Upper lobe of left lung (tissue), 6 donors: ENCODE data around the gene NFASC. TPM values are rescaled to one million over a fixed set of nuclear protein-coding genes. Genes with fewer than 3 reads are reported as not detected.

Experiments used
- ATAC-seq, 2 donors: fragments of 200-7000 bp; cut with Tn5 transposase; one replicate each; pipeline ENCODE4 v1.9.1; 2022; ENCODE audit warnings: mild to moderate bottlenecking in 2 of 2, moderate library complexity in 2 of 2; ENCODE audit not compliant: low FRiP score in 2 of 2
- DNase-seq, 2 donors: peaks; one replicate each; pipeline ENCODE4 v3.0.0-alpha.2; 2019 to 2020
- H3K27ac ChIP-seq, 4 donors: fragments of 200-600 bp; sonication (generic); one replicate each; pipeline ENCODE4 v1.5.1; 2016 to 2019
- H3K27me3 ChIP-seq, 4 donors: fragments of 200-600 bp; sonication (generic); one replicate each; pipeline ENCODE4 v1.5.1; 2017 to 2019
- H3K36me3 ChIP-seq, 4 donors: fragments of 200-600 bp; sonication (generic); one replicate each; pipeline ENCODE4 v1.5.1; 2016 to 2019
- H3K4me1 ChIP-seq, 4 donors: fragments of 200-600 bp; sonication (generic); one replicate each; pipeline ENCODE4 v1.5.1; 2018 to 2019
- H3K4me3 ChIP-seq, 4 donors: fragments of 200-600 bp; sonication (generic); one replicate each; pipeline ENCODE4 v1.5.1; 2017 to 2019; ENCODE audit warnings: mild to moderate bottlenecking in 2 of 4, moderate library complexity in 1 of 4
- H3K9me3 ChIP-seq, 4 donors: fragments of 200-600 bp; sonication (generic); one replicate each; pipeline ENCODE4 v1.5.1; 2018 to 2019
- EP300 ChIP-seq, 4 donors: sonication (generic); formaldehyde crosslinking; IDR thresholded peaks; one replicate each; pipeline ENCODE4 v1.5.1; 2017; ENCODE audit warnings: antibody characterized with exemption in 4 of 4, control low read depth in 2 of 4
- POLR2A ChIP-seq, 4 donors: fragments of 450-650 bp; IDR thresholded peaks; one replicate each; pipeline ENCODE4 v1.5.1; 2016 to 2017; ENCODE audit warnings: antibody characterized with exemption in 4 of 4, mild to moderate bottlenecking in 2 of 4
- POLR2AphosphoS5 ChIP-seq, 2 donors: sonication (generic); formaldehyde crosslinking; IDR thresholded peaks; one replicate each; pipeline ENCODE4 v1.5.1; 2017; ENCODE audit warnings: antibody characterized with exemption in 2 of 2
- WGBS, 2 donors: methylation state at CpG; one replicate each; pipeline ENCODE4 v1.1.5; 2017 to 2018; 5-methylcytosine and 5-hydroxymethylcytosine counted together
- total RNA-seq, 6 donors: library from RNA; depleted of rRNA in 4 of 6; stranded (reverse); fragments of >200 nt in 4 of 6; gene quantifications; one replicate each; pipeline versions ENCODE4 v1.1.0 to v1.2.1, GENCODE V29; 2016 to 2021
- TF ChIP-seq, protein P1 (sequence below), 6 experiments: fragments of 450-650 bp in 4 of 6; fragments of 200-600 bp in 2 of 6; sonication (generic) in 2 of 6; IDR thresholded peaks; one replicate each; pipeline ENCODE4 v1.5.1; 2016 to 2019; ENCODE audit warnings: antibody characterized with exemption in 6 of 6
- donor health status: DM: no; HTN: no; CAD: no; lungs with moderate emphysema.
- donor health status: DM: no; HTN: yes; CAD: no; lungs with severe emphysema.

NFASC gene
- total RNA-seq, 6 donors from 2014 or later: 5.5 to 16.8 (median 6.9) TPM

DNA sequence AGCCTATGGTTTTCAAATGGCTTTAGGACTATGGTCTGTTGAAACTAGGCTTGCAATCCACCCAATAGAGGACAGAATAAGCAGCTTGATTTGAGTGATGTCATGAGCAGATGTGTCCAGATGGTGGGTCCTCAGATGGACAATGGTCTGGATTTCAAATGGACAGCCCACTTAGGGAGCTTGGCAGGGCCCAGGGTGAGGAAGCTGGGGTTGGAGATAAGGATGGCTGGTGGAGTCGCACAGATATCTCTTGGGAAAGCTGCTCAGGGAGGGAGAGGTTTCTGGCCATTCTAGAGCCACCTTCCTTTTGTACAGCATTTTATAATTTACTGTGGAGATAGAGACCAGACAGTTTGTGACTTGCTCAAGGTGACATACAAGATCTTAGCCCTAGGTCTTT, 55.0 kb downstream of the NFASC start:
- Histone ChIP-seq H3K36me3 (no peaks in the 10 kb centered on the region), H3K27me3 (no peaks in the 10 kb centered on the region), H3K27ac (no peak overlapping the region), H3K4me1 (no peaks in the 10 kb centered on the region), H3K9me3 (no peaks in the 10 kb centered on the region), H3K4me3 (no peak overlapping the region)
- 50 to 73% methylated on average over 1 of the region's 1 CpG for WGBS, 2 donors
- ATAC-seq (no peak), DNase-seq (no peak)
- no peak for TF ChIP-seq EP300 (IDR thresholded peaks at IDR 0.05)
- TF ChIP-seq, protein P1, sequence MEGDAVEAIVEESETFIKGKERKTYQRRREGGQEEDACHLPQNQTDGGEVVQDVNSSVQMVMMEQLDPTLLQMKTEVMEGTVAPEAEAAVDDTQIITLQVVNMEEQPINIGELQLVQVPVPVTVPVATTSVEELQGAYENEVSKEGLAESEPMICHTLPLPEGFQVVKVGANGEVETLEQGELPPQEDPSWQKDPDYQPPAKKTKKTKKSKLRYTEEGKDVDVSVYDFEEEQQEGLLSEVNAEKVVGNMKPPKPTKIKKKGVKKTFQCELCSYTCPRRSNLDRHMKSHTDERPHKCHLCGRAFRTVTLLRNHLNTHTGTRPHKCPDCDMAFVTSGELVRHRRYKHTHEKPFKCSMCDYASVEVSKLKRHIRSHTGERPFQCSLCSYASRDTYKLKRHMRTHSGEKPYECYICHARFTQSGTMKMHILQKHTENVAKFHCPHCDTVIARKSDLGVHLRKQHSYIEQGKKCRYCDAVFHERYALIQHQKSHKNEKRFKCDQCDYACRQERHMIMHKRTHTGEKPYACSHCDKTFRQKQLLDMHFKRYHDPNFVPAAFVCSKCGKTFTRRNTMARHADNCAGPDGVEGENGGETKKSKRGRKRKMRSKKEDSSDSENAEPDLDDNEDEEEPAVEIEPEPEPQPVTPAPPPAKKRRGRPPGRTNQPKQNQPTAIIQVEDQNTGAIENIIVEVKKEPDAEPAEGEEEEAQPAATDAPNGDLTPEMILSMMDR (IDR thresholded peaks at IDR 0.05): no peak
- no peak for TF ChIP-seq POLR2A (IDR thresholded peaks at IDR 0.05)
- TF ChIP-seq POLR2AphosphoS5 (IDR thresholded peaks at IDR 0.05): no peak

DNA sequence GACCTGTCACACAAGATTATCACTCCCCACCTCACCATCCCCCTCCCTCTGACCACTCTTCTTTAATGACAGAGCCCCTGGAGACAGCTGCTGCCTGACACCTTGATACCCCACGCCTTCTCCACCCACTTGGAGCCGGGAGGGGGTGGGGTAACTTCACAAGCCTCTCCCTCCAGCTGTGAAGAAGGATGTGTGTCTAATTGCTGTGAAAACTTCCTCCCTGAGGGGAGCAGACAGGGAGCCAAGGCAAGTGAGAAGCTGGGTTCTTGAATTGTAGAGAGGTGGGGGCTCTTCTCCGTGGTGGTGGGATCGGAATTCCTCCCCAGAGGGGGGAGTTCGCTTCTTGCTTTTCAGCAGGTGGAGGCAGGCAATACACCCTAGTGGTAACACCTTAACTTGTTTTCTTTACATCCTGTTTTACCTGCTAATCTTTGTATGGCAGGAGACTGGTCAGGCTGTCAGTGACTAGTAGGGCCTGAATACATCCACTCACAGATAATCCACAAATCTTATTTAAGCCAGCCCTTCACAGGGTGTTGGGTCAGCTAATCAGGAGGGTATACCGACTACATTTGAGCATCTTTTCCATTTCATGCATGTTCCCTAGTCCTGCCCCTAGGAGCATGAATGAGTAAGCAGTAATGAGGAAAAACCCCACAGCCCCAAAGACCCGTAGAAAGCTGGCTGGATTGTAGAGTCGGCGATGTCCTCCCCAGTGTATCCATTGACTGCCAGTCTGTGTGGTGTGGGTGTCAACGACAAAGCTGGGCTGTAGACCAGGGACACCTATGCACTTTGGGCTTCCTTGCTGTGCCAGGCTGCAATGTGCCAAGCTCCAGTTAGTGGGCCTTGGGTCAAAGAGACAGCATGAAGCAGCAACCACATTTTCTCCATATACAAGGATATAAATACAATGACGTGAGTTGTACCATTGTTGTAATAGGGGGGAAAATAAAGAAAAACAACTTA, 57.3 kb downstream of the NFASC start:
- ATAC-seq (peak in 1 of 2 donors; percentile 26), DNase-seq (no peak)
- 49 to 50% methylated on average over 11 of the region's 11 CpGs for WGBS, 2 donors
- Histone ChIP-seq H3K27me3 (no peaks in the 10 kb centered on the region), H3K4me1 (no peaks in the 10 kb centered on the region), H3K4me3 (no peak overlapping the region), H3K9me3 (no peaks in the 10 kb centered on the region), H3K27ac (no peak overlapping the region), H3K36me3 (no peaks in the 10 kb centered on the region)
- TF ChIP-seq POLR2A (IDR thresholded peaks at IDR 0.05) (no peak), EP300 (IDR thresholded peaks at IDR 0.05) (no peak), POLR2AphosphoS5 (IDR thresholded peaks at IDR 0.05) (no peak)
- TF ChIP-seq, protein P1 (IDR thresholded peaks at IDR 0.05): no peak

DNA sequence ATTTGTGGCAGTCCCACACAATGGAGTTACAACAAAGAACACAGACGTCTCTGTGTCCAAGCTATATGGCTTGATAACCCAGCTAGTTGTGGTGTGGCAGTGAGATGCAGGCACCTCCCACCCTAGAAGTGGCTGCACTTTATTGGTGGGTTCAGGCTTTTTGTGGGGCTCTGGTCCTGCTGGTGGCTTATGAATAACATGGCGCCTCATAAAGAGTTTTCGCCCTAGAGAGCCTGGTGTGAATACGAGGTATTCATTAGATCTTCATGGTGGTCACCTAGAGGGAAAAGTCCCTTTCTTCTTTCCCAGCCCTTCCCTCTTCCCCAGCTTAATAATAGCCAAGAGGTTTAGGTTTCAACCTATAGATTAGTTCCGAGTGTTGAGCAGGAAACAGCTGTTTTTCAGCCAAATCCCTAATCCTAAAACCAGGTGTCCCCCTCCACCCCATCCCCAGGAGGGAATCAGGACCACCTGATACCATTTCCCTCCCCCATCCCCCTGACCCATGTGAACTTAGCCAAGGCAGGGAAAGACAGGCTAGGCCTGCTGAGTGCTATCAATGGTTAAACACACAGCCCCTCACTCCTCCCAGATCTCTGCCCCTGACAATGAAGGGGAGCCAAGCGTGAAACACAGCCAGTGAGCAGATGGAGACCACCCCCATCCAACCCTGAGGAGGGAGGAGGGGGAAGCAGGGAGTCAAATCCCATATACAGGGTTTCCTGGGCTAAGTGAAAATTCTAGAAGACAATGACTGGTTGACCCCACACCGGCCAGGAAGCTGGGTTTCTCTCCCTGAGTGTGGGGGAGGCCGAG, 58.2 kb downstream of the NFASC start:
- TF ChIP-seq, protein P1 (IDR thresholded peaks at IDR 0.05): no peak
- TF ChIP-seq EP300 (IDR thresholded peaks at IDR 0.05): no peak
- no peak for TF ChIP-seq POLR2A (IDR thresholded peaks at IDR 0.05)
- no peak for TF ChIP-seq POLR2AphosphoS5 (IDR thresholded peaks at IDR 0.05)
- Histone ChIP-seq H3K4me3 (no peak overlapping the region), H3K36me3 (no peaks in the 10 kb centered on the region), H3K27me3 (no peaks in the 10 kb centered on the region), H3K4me1 (no peaks in the 10 kb centered on the region), H3K9me3 (no peaks in the 10 kb centered on the region), H3K27ac (no peak overlapping the region)
- ATAC-seq (no peak), DNase-seq (no peak)
- WGBS, 2 donors: 71 to 73% methylated on average over 7 to 8 of the region's 8 CpGs

DNA sequence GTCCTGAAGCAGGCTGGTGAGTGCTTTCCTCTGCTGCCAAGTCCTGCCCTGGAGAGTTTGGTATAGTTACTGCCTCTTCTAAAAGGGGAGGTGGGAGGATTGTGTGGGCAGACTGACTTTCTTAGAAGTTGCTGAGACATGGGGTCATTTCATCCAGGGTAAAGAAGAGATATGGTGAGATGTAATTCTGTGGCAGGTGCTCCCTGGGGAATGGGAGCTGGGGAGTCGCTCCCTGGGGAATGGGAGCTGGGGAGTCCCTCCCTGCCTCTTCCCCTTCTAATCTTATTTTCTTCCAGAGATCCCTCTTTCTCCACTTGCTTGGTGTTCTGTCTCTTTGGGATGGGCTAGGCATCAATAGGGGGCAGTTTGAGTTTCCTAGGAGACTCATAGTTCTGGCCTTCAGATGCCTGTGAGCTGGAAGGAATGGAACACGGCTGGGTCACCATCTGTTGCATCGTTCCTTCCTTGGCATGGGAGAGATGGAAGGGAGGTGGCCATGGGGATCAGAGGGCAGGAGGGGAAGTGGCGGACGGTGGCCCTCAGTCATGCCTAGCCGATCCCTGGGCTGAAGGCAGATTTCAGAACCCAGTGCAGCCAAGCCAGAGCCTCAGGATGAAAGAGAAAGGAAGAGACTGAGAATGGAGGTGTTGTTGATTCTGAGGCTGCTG, 59.0 kb downstream of the NFASC start:
- DNase-seq: no peak

More for the DNA sequence above, 59.0 kb downstream of the NFASC start:
- no peak for ATAC-seq
- no peaks in the 10 kb centered on the region for H3K27me3 ChIP-seq
- H3K4me1 ChIP-seq: no peaks in the 10 kb centered on the region
- no peaks in the 10 kb centered on the region for H3K9me3 ChIP-seq
- WGBS, 2 donors: 64 to 73% methylated on average over 6 of the region's 6 CpGs
- no peak overlapping the region for H3K4me3 ChIP-seq
- no peak overlapping the region for H3K27ac ChIP-seq
- H3K36me3 ChIP-seq: no peaks in the 10 kb centered on the region
- TF ChIP-seq EP300 (IDR thresholded peaks at IDR 0.05) (no peak), POLR2AphosphoS5 (IDR thresholded peaks at IDR 0.05) (no peak), POLR2A (IDR thresholded peaks at IDR 0.05) (no peak)
- TF ChIP-seq, protein P1 (IDR thresholded peaks at IDR 0.05): no peak
